ENCODE measurements around the gene ULK4.

- TF ChIP-seq CTCF (conservative IDR thresholded peaks at IDR 0.05; ENCODE audit: low read length), result no peak
- no peak for TF ChIP-seq EZH2phosphoT487 (IDR thresholded peaks at IDR 0.05; ENCODE audit: borderline replicate concordance)
These were observed 604.6 kb downstream of the ULK4 start for GRCh38 chr3:41357271-41357670.
